ENCODE data around the gene ACTL8.

ACTL8 gene

DNA sequence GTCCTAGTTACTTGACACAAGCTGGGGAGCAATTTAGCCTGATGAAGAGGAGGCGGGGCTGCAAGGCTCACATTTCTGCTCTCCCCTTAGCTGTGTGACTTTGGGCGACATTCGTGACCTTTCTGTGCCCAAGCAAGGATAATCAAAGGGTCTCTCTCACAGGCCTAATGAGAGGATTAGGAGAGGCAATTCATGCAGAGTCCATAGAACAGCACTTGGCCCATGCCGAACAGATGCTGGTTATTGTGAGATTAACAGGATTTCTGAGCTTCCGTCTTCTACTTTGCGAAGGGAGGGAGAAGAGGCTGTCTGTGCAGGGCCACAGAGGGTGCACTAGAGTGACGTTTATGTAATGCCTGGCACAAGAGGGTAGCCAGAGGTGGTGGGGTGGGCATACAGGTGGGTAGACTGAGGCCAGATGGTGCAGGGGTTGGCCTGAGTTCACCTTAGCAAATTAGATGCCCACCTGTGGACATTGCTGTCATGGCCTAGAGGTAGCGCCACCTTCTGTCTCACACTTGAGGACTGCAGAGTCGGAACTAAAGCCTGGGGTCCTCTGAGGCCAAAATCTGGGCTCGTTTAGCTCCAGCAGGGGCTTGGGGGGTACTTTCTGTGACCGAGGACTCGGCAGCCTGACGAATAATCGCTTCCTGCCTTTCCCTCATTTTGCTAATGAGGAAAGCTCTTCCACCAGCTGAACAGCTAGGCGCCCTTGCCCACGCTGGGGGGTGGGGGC lies 18.6 kb downstream of the ACTL8 start:
- peaks cover 12% of the 10 kb centered on the region; the same call in 1 of the 2 replicates for H3K27me3 ChIP-seq (ENCODE audit: insufficient read depth, low read depth)
- H3K4me3 ChIP-seq (IDR thresholded peaks at IDR 0.05; ENCODE audit: insufficient read depth, low read depth, low read length), result no peak overlapping the region
- no peaks in the 10 kb centered on the region for H3K36me3 ChIP-seq (ENCODE audit: insufficient read depth)
- H3K4me1 ChIP-seq (ENCODE audit: low read depth, poor library complexity, severe bottlenecking), result no peaks in the 10 kb centered on the region
- H3K9ac ChIP-seq, result no peak overlapping the region
- TF ChIP-seq, protein P1, sequence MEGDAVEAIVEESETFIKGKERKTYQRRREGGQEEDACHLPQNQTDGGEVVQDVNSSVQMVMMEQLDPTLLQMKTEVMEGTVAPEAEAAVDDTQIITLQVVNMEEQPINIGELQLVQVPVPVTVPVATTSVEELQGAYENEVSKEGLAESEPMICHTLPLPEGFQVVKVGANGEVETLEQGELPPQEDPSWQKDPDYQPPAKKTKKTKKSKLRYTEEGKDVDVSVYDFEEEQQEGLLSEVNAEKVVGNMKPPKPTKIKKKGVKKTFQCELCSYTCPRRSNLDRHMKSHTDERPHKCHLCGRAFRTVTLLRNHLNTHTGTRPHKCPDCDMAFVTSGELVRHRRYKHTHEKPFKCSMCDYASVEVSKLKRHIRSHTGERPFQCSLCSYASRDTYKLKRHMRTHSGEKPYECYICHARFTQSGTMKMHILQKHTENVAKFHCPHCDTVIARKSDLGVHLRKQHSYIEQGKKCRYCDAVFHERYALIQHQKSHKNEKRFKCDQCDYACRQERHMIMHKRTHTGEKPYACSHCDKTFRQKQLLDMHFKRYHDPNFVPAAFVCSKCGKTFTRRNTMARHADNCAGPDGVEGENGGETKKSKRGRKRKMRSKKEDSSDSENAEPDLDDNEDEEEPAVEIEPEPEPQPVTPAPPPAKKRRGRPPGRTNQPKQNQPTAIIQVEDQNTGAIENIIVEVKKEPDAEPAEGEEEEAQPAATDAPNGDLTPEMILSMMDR (conservative IDR thresholded peaks at IDR 0.05; ENCODE audit: low read depth, low read length), result no peak
- no peak overlapping the region for H3K27ac ChIP-seq
- no peaks in the 10 kb centered on the region for H4K20me1 ChIP-seq (ENCODE audit: insufficient read depth)
- no peak overlapping the region for H3K4me2 ChIP-seq
- no peak overlapping the region for H2AFZ ChIP-seq (ENCODE audit: low read depth)
- H3K79me2 ChIP-seq (ENCODE audit: insufficient read depth, low read depth), result no peaks in the 10 kb centered on the region

DNA sequence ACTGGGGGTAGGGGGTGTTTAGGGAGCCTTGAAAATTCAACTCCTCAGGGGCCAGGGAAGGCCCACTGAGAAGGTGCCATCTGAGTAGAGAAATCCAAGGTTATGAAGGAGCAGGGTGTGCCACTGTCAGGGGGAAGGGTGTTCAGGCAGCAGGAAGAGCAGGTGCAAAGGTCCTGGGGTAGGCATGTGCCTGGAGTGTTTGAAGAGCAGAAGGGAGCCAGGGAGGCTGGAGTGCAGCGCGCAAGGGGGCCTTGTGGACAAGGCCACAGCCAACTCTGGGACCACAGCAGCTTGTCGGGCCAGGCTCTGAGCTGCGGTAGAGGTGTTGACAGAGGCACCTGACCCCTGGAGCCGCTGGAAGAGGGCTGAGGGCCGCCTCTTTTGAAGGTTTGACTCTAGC lies 19.3 kb downstream of the ACTL8 start:
- H3K4me2 ChIP-seq, result no peak overlapping the region
- no peaks in the 10 kb centered on the region for H3K36me3 ChIP-seq (ENCODE audit: insufficient read depth)
- TF ChIP-seq, protein P1 (conservative IDR thresholded peaks at IDR 0.05; ENCODE audit: low read depth, low read length), result no peak
- H3K4me1 ChIP-seq (ENCODE audit: low read depth, poor library complexity, severe bottlenecking), result no peaks in the 10 kb centered on the region
- H2AFZ ChIP-seq (ENCODE audit: low read depth), result no peak overlapping the region
- no peak overlapping the region for H3K4me3 ChIP-seq (IDR thresholded peaks at IDR 0.05; ENCODE audit: insufficient read depth, low read depth, low read length)
- H3K9ac ChIP-seq, result no peak overlapping the region
- no peak overlapping the region for H3K27ac ChIP-seq
- H3K27me3 ChIP-seq (ENCODE audit: insufficient read depth, low read depth), result peaks cover 12% of the 10 kb centered on the region; the same call in 1 of the 2 replicates
- no peaks in the 10 kb centered on the region for H3K79me2 ChIP-seq (ENCODE audit: insufficient read depth, low read depth)
- H4K20me1 ChIP-seq (ENCODE audit: insufficient read depth), result no peaks in the 10 kb centered on the region

DNA sequence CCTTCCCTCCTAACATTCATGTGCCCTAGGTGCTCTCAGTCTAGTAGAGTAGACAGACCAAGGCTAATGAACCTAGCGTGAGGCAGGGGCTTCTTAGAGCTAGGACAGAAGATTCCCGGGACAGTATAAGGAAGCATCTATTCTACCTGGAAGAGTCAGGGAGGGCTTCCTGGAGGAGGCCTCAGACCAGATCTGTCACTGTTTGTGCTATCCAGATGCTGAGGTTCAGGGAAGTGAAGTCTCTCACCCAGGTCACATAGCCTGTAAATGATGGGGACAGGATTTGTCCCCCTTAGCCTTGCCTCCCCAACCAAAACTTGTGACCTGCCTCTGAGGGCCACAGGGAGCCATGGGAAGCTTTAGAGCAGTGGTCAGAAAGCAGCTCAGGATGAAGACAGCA lies 20.7 kb downstream of the ACTL8 start:
- Histone ChIP-seq H3K4me2 (no peak overlapping the region), H3K36me3 (ENCODE audit: insufficient read depth) (no peaks in the 10 kb centered on the region), H4K20me1 (ENCODE audit: insufficient read depth) (no peaks in the 10 kb centered on the region), H3K79me2 (ENCODE audit: insufficient read depth, low read depth) (no peaks in the 10 kb centered on the region), H3K4me3 (IDR thresholded peaks at IDR 0.05; ENCODE audit: insufficient read depth, low read depth, low read length) (no peak overlapping the region), H2AFZ (ENCODE audit: low read depth) (no peak overlapping the region), H3K27me3 (ENCODE audit: insufficient read depth, low read depth) (peaks cover 12% of the 10 kb centered on the region; the same call in 1 of the 2 replicates), H3K4me1 (ENCODE audit: low read depth, poor library complexity, severe bottlenecking) (no peaks in the 10 kb centered on the region), H3K27ac (no peak overlapping the region), H3K9ac (no peak overlapping the region)
- TF ChIP-seq, protein P1 (conservative IDR thresholded peaks at IDR 0.05; ENCODE audit: low read depth, low read length), result no peak

DNA sequence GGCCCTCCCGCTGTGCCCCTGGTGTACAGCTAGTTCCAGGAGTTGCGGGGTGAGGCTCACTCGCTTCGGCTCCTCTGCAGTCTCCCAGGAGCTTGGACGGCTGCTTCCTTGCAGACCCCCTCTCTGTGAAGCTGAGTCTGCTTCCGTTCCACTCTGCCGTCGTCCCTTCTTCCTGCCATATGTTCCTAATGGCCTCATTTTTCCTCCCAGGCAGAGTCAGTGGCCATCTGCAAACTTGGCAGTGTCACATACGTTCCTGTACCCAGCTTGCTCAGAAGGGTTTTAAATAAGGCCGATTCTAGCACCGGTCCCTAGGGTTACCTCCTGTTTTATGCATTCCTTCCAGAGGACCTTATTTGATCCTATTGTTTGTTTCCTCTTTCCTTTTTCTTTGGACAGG lies 21.3 kb downstream of the ACTL8 start:
- no peak overlapping the region for H3K4me3 ChIP-seq (IDR thresholded peaks at IDR 0.05; ENCODE audit: insufficient read depth, low read depth, low read length)
- H3K79me2 ChIP-seq (ENCODE audit: insufficient read depth, low read depth), result no peaks in the 10 kb centered on the region
- H3K4me1 ChIP-seq (ENCODE audit: low read depth, poor library complexity, severe bottlenecking), result no peaks in the 10 kb centered on the region
- H3K27ac ChIP-seq, result no peak overlapping the region
- H2AFZ ChIP-seq (ENCODE audit: low read depth), result no peak overlapping the region
- H3K36me3 ChIP-seq (ENCODE audit: insufficient read depth), result no peaks in the 10 kb centered on the region
- TF ChIP-seq, protein P1 (conservative IDR thresholded peaks at IDR 0.05; ENCODE audit: low read depth, low read length), result no peak
- no peak overlapping the region for H3K4me2 ChIP-seq
- no peak overlapping the region for H3K9ac ChIP-seq
- peaks cover 9% of the 10 kb centered on the region; the same call in 1 of the 2 replicates for H3K27me3 ChIP-seq (ENCODE audit: insufficient read depth, low read depth)
- H4K20me1 ChIP-seq (ENCODE audit: insufficient read depth), result no peaks in the 10 kb centered on the region

Data from KMS-11 (cell line).